Erythroblast (primary cell): ENCODE data around the gene PCBP4.

Experiments
- GATA1 ChIP-seq: IDR thresholded peaks from 2 replicates; pipeline ENCODE4 v1.6.1; 2011; ENCODE audit warnings: low read depth, mild to moderate bottlenecking, control low read depth, low read length, moderate library complexity
- POLR2A ChIP-seq: IDR thresholded peaks from 2 replicates; pipeline ENCODE4 v1.6.1; 2011; ENCODE audit warnings: mild to moderate bottlenecking, low read length

DNA sequence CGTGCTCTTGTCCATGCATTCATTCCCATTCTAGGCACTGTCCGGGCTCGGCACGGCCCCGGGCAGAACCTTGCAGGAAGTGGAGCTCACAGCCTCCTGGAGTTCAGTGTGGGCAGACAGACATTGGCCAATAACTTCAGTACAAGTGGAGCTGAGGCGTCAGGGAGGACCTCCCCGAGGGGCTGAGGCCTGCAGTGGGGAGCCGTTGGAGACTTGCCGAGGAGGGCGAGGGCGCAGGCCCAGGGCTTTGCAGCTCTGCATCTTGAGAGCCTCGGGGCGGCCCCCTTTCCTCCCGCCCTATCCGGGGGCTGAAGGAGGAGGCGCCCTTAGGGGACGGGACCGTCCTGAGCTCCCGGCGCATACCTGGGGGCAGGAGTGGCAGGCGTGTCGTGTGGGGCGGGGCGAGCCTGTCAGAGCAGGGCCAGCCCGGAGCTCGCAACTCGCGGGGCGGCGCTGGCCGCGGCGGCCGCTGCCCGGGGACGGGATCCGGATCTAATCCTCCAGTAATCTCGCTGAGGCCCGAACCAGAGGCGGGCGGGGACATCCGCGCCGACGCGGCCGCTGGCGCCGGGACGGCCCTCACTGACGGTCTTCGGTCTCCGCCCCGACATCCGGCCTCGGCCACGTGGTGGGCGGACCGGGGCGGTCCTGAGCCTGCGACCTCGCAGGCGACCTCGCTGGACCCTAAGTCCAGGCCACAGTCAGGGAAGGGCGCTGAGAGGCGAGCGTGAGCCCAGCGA lies 15.8 kb upstream of the PCBP4 start, which contains the start of gene ACY1:
- TF ChIP-seq POLR2A = peak; percentile 69
- TF ChIP-seq GATA1 = no peak
